HG02798 (cell line): Measurements from ENCODE around the gene RER1.

Experiments
- ATAC-seq: cut with Tn5 transposase; IDR thresholded peaks from one replicate; pipeline ENCODE4 v1.9.1; 2021; ENCODE audit warnings: mild to moderate bottlenecking; ENCODE audit not compliant: unreplicated experiment, poor library complexity

The RER1 gene

GRCh38 chr1:2386636-2387611 is 4.7 kb upstream of the RER1 start:
- no peak for ATAC-seq

GRCh38 chr1:2388004-2388913 is 3.4 kb upstream of the RER1 start:
- no peak for ATAC-seq

- no peak for ATAC-seq
These were observed 2.0 kb upstream of the RER1 start for GRCh38 chr1:2389644-2390043.

- ATAC-seq: peak; percentile 15
These were observed 379 bp downstream of the RER1 start for GRCh38 chr1:2391931-2392509.

GRCh38 chr1:2392686-2393085 is 1.0 kb downstream of the RER1 start:
- ATAC-seq: no peak

GRCh38 chr1:2393471-2393877 is 1.8 kb downstream of the RER1 start:
- ATAC-seq: no peak

- no peak for ATAC-seq
These were observed 2.6 kb downstream of the RER1 start for GRCh38 chr1:2394220-2394619.

GRCh38 chr1:2394761-2395160 is 3.1 kb downstream of the RER1 start:
- no peak for ATAC-seq

GRCh38 chr1:2395245-2395644 is 3.6 kb downstream of the RER1 start:
- no peak for ATAC-seq

GRCh38 chr1:2396059-2396458 is 4.4 kb downstream of the RER1 start:
- no peak for ATAC-seq

GRCh38 chr1:2396476-2396875 is 4.8 kb downstream of the RER1 start:
- ATAC-seq: no peak

GRCh38 chr1:2397007-2397679 is 5.5 kb downstream of the RER1 start:
- no peak for ATAC-seq

GRCh38 chr1:2398871-2399270 is 7.2 kb downstream of the RER1 start:
- no peak for ATAC-seq

GRCh38 chr1:2399890-2400575 is 8.4 kb downstream of the RER1 start:
- no peak for ATAC-seq

- ATAC-seq: no peak
These were observed 8.9 kb downstream of the RER1 start for GRCh38 chr1:2400576-2400909.

- no peak for ATAC-seq
These were observed 9.5 kb downstream of the RER1 start for GRCh38 chr1:2400950-2401649.

GRCh38 chr1:2402420-2402819 is 10.8 kb downstream of the RER1 start:
- ATAC-seq: no peak

- ATAC-seq: no peak
These were observed 11.6 kb downstream of the RER1 start for GRCh38 chr1:2403273-2403672.
